Keratinocyte (primary cell): ENCODE data around the gene C1orf174. TPM values are rescaled to one million over a fixed set of nuclear protein-coding genes. Genes with fewer than 3 reads are reported as not detected.

ENCODE experiments used
- DNase-seq: peaks from one replicate; pipeline ENCODE4 v3.0.0-alpha.2; 2011; ENCODE audit warnings: low read depth, missing footprints, low spot score
- FAIRE-seq: peaks from 2 replicates; lab custom pipeline; 2011; peaks lifted over from hg19 to GRCh38; lab: Jason Lieb, UNC
- H2AFZ ChIP-seq: 2 replicates; pipeline ENCODE4 v1.6.0; 2012; ENCODE audit warnings: low read length, control low read depth, inconsistent platforms; ENCODE audit not compliant: control insufficient read depth
- H3K27ac ChIP-seq: 2 replicates; pipeline ENCODE4 v1.5.1; 2011; ENCODE audit warnings: low read length; ENCODE audit not compliant: control insufficient read depth, insufficient read depth
- H3K27me3 ChIP-seq: 3 replicates; pipeline ENCODE4 v1.6.0; 2011; ENCODE audit warnings: low read length; ENCODE audit not compliant: control insufficient read depth, insufficient read depth; ENCODE audit errors: extremely low read depth
- H3K36me3 ChIP-seq, 2 experiments: 2 replicates in 1 of 2; 3 replicates in 1 of 2; pipeline ENCODE4 v1.5.1; 2011; ENCODE audit warnings: low read length in 2 of 2, mild to moderate bottlenecking in 1 of 2; ENCODE audit not compliant: control insufficient read depth in 2 of 2, insufficient read depth in 2 of 2; ENCODE audit errors: extremely low read depth in 1 of 2
- H3K4me1 ChIP-seq: 3 replicates; pipeline ENCODE4 v1.5.1; 2011; ENCODE audit warnings: low read length; ENCODE audit not compliant: control insufficient read depth, insufficient read depth; ENCODE audit errors: extremely low read depth
- H3K4me2 ChIP-seq: 3 replicates; pipeline ENCODE4 v1.6.0; 2011; ENCODE audit warnings: low read depth, low read length; ENCODE audit not compliant: control insufficient read depth, insufficient read depth; ENCODE audit errors: extremely low read depth
- H3K4me3 ChIP-seq, 3 experiments: fragments of 200-600 bp in 1 of 3; sonication (generic) in 1 of 3; 2 replicates in 2 of 3; 3 replicates in 1 of 3; pipeline ENCODE4 v1.5.1; 2011 to 2016; ENCODE audit warnings: low read length in 3 of 3, mild to moderate bottlenecking in 3 of 3, control low read depth in 2 of 3, inconsistent platforms in 1 of 3, low read depth in 1 of 3, mixed read lengths in 1 of 3, mixed run types in 1 of 3, moderate library complexity in 1 of 3; ENCODE audit not compliant: control insufficient read depth in 2 of 3, insufficient read depth in 2 of 3; ENCODE audit errors: extremely low read depth in 1 of 3
- H3K79me2 ChIP-seq: 2 replicates; pipeline ENCODE4 v1.6.0; 2012; ENCODE audit warnings: low read length; ENCODE audit not compliant: control insufficient read depth, insufficient read depth
- H3K9ac ChIP-seq: 3 replicates; pipeline ENCODE4 v1.6.0; 2011; ENCODE audit warnings: low read length; ENCODE audit not compliant: control insufficient read depth, insufficient read depth; ENCODE audit errors: extremely low read depth
- H3K9me1 ChIP-seq: 3 replicates; pipeline ENCODE4 v1.6.0; 2011; ENCODE audit warnings: low read length; ENCODE audit not compliant: control insufficient read depth, insufficient read depth; ENCODE audit errors: extremely low read depth
- H3K9me3 ChIP-seq: 2 replicates; pipeline ENCODE4 v1.5.1; 2012; ENCODE audit warnings: low read depth, low read length; ENCODE audit not compliant: control insufficient read depth
- H4K20me1 ChIP-seq: 3 replicates; pipeline ENCODE4 v1.6.0; 2011; ENCODE audit warnings: low read length; ENCODE audit not compliant: control insufficient read depth, insufficient read depth; ENCODE audit errors: extremely low read depth
- EZH2 ChIP-seq: IDR thresholded peaks from one replicate; pipeline ENCODE4 v1.6.1; 2012; ENCODE audit warnings: inconsistent platforms, mild to moderate bottlenecking, low read length, moderate library complexity
- dilution Hi-C: fragments of 300-500 bp; cut with MboI; formaldehyde crosslinking; loops from one replicate; pipeline ENCODE4 v1.7.0; 2020; ENCODE audit warnings: low sequenced_read_pairs; ENCODE audit not compliant: extremely low pct_ligation_motif_present
- polyA plus RNA-seq, 5 experiments: library from polyadenylated mRNA; depleted of rRNA in 3 of 5; stranded (reverse) in 3 of 5; stranded (forward) in 1 of 5; unstranded in 1 of 5; fragments of >200 nt; gene quantifications; 1 replicate in 1 of 5; 2 replicates in 3 of 5; 3 replicates in 1 of 5; pipeline versions ENCODE4 v1.2.1 to v1.2.3, GENCODE V29; 2011 to 2012; ENCODE audit warnings: missing spikeins in 2 of 5, low read depth in 1 of 5, low replicate concordance in 1 of 5
- TF ChIP-seq, protein P1 (sequence below), 3 experiments: IDR thresholded peaks in 1 of 3; conservative IDR thresholded peaks in 1 of 3; optimal IDR thresholded peaks in 1 of 3; 2 replicates in 2 of 3; 3 replicates in 1 of 3; pipeline versions ENCODE3 to v1.5.1; 2011; ENCODE audit warnings: low read length in 3 of 3, mild to moderate bottlenecking in 3 of 3, moderate library complexity in 2 of 3, control low read depth in 1 of 3, inconsistent platforms in 1 of 3; ENCODE audit not compliant: insufficient read depth in 2 of 3; ENCODE audit errors: extremely low read depth in 1 of 3

C1orf174 gene
- polyA plus RNA-seq, 1 donor (not counting 4 experiments of a cell fraction or from before 2014, with no cell fraction given) = 26.8 TPM

- no peaks in the 10 kb centered on the region for H3K9me1 ChIP-seq
- no peaks in the 10 kb centered on the region for H3K9me3 ChIP-seq
- no peak overlapping the region for H3K4me2 ChIP-seq
- H2AFZ ChIP-seq = no peak overlapping the region
- H3K9ac ChIP-seq = no peak overlapping the region
- no peak for TF ChIP-seq EZH2
- TF ChIP-seq, protein P1, sequence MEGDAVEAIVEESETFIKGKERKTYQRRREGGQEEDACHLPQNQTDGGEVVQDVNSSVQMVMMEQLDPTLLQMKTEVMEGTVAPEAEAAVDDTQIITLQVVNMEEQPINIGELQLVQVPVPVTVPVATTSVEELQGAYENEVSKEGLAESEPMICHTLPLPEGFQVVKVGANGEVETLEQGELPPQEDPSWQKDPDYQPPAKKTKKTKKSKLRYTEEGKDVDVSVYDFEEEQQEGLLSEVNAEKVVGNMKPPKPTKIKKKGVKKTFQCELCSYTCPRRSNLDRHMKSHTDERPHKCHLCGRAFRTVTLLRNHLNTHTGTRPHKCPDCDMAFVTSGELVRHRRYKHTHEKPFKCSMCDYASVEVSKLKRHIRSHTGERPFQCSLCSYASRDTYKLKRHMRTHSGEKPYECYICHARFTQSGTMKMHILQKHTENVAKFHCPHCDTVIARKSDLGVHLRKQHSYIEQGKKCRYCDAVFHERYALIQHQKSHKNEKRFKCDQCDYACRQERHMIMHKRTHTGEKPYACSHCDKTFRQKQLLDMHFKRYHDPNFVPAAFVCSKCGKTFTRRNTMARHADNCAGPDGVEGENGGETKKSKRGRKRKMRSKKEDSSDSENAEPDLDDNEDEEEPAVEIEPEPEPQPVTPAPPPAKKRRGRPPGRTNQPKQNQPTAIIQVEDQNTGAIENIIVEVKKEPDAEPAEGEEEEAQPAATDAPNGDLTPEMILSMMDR (optimal IDR thresholded peaks at IDR 0.05 in 1 of 3, IDR thresholded peaks at IDR 0.05 in 1 of 3, conservative IDR thresholded peaks at IDR 0.05 in 1 of 3; ENCODE audit: extremely low read depth in 1 of 3, insufficient read depth in 2 of 3, low read length in 3 of 3) = no peak
- no peak for FAIRE-seq
- H3K27me3 ChIP-seq = no peaks in the 10 kb centered on the region
- no peak for DNase-seq
- H3K27ac ChIP-seq = no peak overlapping the region
- no peaks in the 10 kb centered on the region for H3K79me2 ChIP-seq
- no peaks in the 10 kb centered on the region for H3K36me3 ChIP-seq
- no peaks in the 10 kb centered on the region for H3K4me1 ChIP-seq
- dilution Hi-C loops = no loop called here
- no peak overlapping the region for H3K4me3 ChIP-seq
- H4K20me1 ChIP-seq = no peaks in the 10 kb centered on the region
Observed at GRCh38 chr1:3924186-3924824, 24.2 kb upstream of the C1orf174 start.

- H3K4me2 ChIP-seq = no peak overlapping the region
- no peaks in the 10 kb centered on the region for H3K9me1 ChIP-seq
- no peaks in the 10 kb centered on the region for H3K9me3 ChIP-seq
- H2AFZ ChIP-seq = no peak overlapping the region
- no peaks in the 10 kb centered on the region for H4K20me1 ChIP-seq
- dilution Hi-C loops = no loop called here
- no peaks in the 10 kb centered on the region for H3K36me3 ChIP-seq
- no peaks in the 10 kb centered on the region for H3K79me2 ChIP-seq
- H3K27ac ChIP-seq = no peak overlapping the region
- no peaks in the 10 kb centered on the region for H3K27me3 ChIP-seq
- no peak for DNase-seq
- H3K4me1 ChIP-seq = no peaks in the 10 kb centered on the region
- FAIRE-seq = no peak
- no peak overlapping the region for H3K9ac ChIP-seq
- H3K4me3 ChIP-seq = no peak overlapping the region
- TF ChIP-seq, protein P1 (optimal IDR thresholded peaks at IDR 0.05 in 1 of 3, IDR thresholded peaks at IDR 0.05 in 1 of 3, conservative IDR thresholded peaks at IDR 0.05 in 1 of 3; ENCODE audit: extremely low read depth in 1 of 3, insufficient read depth in 2 of 3, low read length in 3 of 3) = no peak
- no peak for TF ChIP-seq EZH2
Observed at GRCh38 chr1:3923378-3924185, 23.5 kb upstream of the C1orf174 start.
